IMR-90 (cell line): ENCODE results near the gene NDUFS2. TPM values are rescaled to one million over a fixed set of nuclear protein-coding genes. Genes with fewer than 3 reads are reported as not detected.
"Not testable (repeated sequence)": the region's sequence is repeated elsewhere in the genome, so short reads cannot be mapped to it uniquely, and the experiment has no call there.

ENCODE experiments used
- ATAC-seq: fragments of 200-7000 bp; cut with Tn5 transposase; 2 replicates; pipeline ENCODE4 v1.9.1; 2020; ENCODE audit warnings: low read depth, mild to moderate bottlenecking, moderate library complexity
- BruUV-seq: library from RNA; stranded (reverse); fragments of 400-500 nt; replicated peaks from 2 replicates; lab custom pipeline; 2021; lab: Mats Ljungman, UMichigan
- CTCF ChIA-PET: fragments of 300-600 bp; formaldehyde crosslinking; extraction: SDS; loops from one replicate; lab custom pipeline; 2021; ENCODE audit warnings: antibody characterized with exemption; lab: Yijun Ruan, JAX
- POLR2A ChIA-PET: fragments of 300-600 bp; sonication (Branson Sonifier 250); formaldehyde crosslinking; loops from one replicate; lab custom pipeline; 2022; ENCODE audit warnings: antibody characterized with exemption; ENCODE audit not compliant: unreplicated experiment; lab: Charles Lee
- DNase-seq: peaks from one replicate; pipeline ENCODE4 v3.0.0; 2013
- H2AFZ ChIP-seq: replicated peaks from 2 replicates; pipeline ENCODE3; 2013; ENCODE audit warnings: low read length, mild to moderate bottlenecking; ENCODE audit not compliant: poor library complexity
- H2AK5ac ChIP-seq: 2 replicates; pipeline ENCODE4 v1.6.1; 2013; ENCODE audit warnings: low read depth, low read length, inconsistent platforms
- H2AK9ac ChIP-seq: replicated peaks from 2 replicates; pipeline ENCODE3; 2013; ENCODE audit warnings: mild to moderate bottlenecking, low read depth, low read length, moderate library complexity; ENCODE audit not compliant: poor library complexity
- H2BK120ac ChIP-seq: 2 replicates; pipeline ENCODE4 v1.6.1; 2013; ENCODE audit warnings: low read depth, low read length, inconsistent platforms
- H2BK15ac ChIP-seq: 3 replicates; pipeline ENCODE4 v1.6.1; 2013; ENCODE audit warnings: low read depth, low read length, inconsistent platforms
- H2BK20ac ChIP-seq: 2 replicates; pipeline ENCODE4 v1.6.1; 2013; ENCODE audit warnings: low read depth, mild to moderate bottlenecking, inconsistent platforms, low read length, moderate library complexity
- H2BK5ac ChIP-seq: 2 replicates; pipeline ENCODE4 v1.6.1; 2013; ENCODE audit warnings: mild to moderate bottlenecking, low read depth, low read length, inconsistent platforms; ENCODE audit not compliant: poor library complexity, severe bottlenecking
- H3K14ac ChIP-seq: replicated peaks from 2 replicates; pipeline ENCODE4 v1.6.1; 2013; ENCODE audit warnings: low read depth, low read length, inconsistent platforms
- H3K18ac ChIP-seq: 2 replicates; pipeline ENCODE4 v1.6.1; 2013; ENCODE audit warnings: low read depth, low read length, control low read depth
- H3K23ac ChIP-seq: 2 replicates; pipeline ENCODE4 v1.6.1; 2013; ENCODE audit warnings: low read depth, low read length, inconsistent platforms
- H3K27ac ChIP-seq: 2 replicates; pipeline ENCODE4 v1.5.1; 2013; ENCODE audit warnings: mild to moderate bottlenecking, control low read depth, low read length; ENCODE audit not compliant: insufficient read depth
- H3K27me3 ChIP-seq: 2 replicates; pipeline ENCODE4 v1.6.1; 2013; ENCODE audit warnings: low read length; ENCODE audit not compliant: control insufficient read depth, insufficient read depth
- H3K36me3 ChIP-seq: 2 replicates; pipeline ENCODE4 v1.6.1; 2013; ENCODE audit warnings: low read length, mixed read lengths; ENCODE audit not compliant: control insufficient read depth, insufficient read depth
- H3K4ac ChIP-seq: 2 replicates; pipeline ENCODE4 v1.6.1; 2013; ENCODE audit warnings: low read depth, low read length, inconsistent platforms
- H3K4me1 ChIP-seq: 2 replicates; pipeline ENCODE4 v1.6.1; 2013; ENCODE audit warnings: low read length, mixed read lengths; ENCODE audit not compliant: control insufficient read depth, insufficient read depth
- H3K4me2 ChIP-seq: 2 replicates; pipeline ENCODE4 v1.6.1; 2013; ENCODE audit warnings: low read depth, mild to moderate bottlenecking, control low read depth, low read length, moderate library complexity
- H3K4me3 ChIP-seq: 2 replicates; pipeline ENCODE4 v1.5.1; 2013; ENCODE audit warnings: low read depth, mild to moderate bottlenecking, control low read depth, low read length, moderate library complexity; ENCODE audit not compliant: insufficient read depth
- H3K56ac ChIP-seq: 2 replicates; pipeline ENCODE4 v1.6.1; 2013; ENCODE audit warnings: low read length, inconsistent platforms; ENCODE audit not compliant: insufficient read depth; ENCODE audit errors: extremely low read depth
- H3K79me1 ChIP-seq, 2 experiments: 2 replicates each; pipeline ENCODE4 v1.6.1; 2013; ENCODE audit warnings: low read length in 2 of 2, inconsistent platforms in 1 of 2, low read depth in 1 of 2
- H3K9ac ChIP-seq: 2 replicates; pipeline ENCODE4 v1.6.1; 2013; ENCODE audit warnings: low read depth, low read length, control low read depth
- H3K9me1 ChIP-seq: 2 replicates; pipeline ENCODE4 v1.6.1; 2013; ENCODE audit warnings: low read length, inconsistent platforms; ENCODE audit not compliant: insufficient read depth
- H3K9me3 ChIP-seq: 2 replicates; pipeline ENCODE4 v1.6.1; 2013; ENCODE audit warnings: low read length; ENCODE audit not compliant: control insufficient read depth, insufficient read depth
- H4K20me1 ChIP-seq: 2 replicates; pipeline ENCODE4 v1.6.1; 2013; ENCODE audit warnings: low read length, inconsistent platforms; ENCODE audit not compliant: insufficient read depth
- H4K5ac ChIP-seq: 2 replicates; pipeline ENCODE4 v1.6.1; 2013; ENCODE audit warnings: mild to moderate bottlenecking, low read depth, low read length, control low read depth
- H4K8ac ChIP-seq, 2 experiments: 2 replicates each; pipeline ENCODE4 v1.6.1; 2013; ENCODE audit warnings: low read depth in 2 of 2, low read length in 2 of 2, control low read depth in 1 of 2, inconsistent platforms in 1 of 2
- H4K91ac ChIP-seq: 2 replicates; pipeline ENCODE4 v1.6.1; 2013; ENCODE audit warnings: low read depth, low read length, inconsistent platforms; ENCODE audit not compliant: insufficient read depth
- WGBS, 2 experiments: methylation state at CpG; one replicate each; pipeline versions ENCODE4 v1.1.5 to v1.1.7; 2013; ENCODE audit warnings: missing lambda C conversion rate in 2 of 2; ENCODE audit not compliant: insufficient read length in 1 of 2; ENCODE audit errors: extremely low coverage in 2 of 2; 5-methylcytosine and 5-hydroxymethylcytosine counted together
- dilution Hi-C: fragments of 300-500 bp; cut with HindIII; formaldehyde crosslinking; loops from one replicate; pipeline ENCODE4 v1.14.3; 2018; ENCODE audit warnings: low sequenced_read_pairs; ENCODE audit not compliant: unreplicated experiment
- in situ Hi-C: fragments of 300-500 bp; cut with MboI; formaldehyde crosslinking; loops from 3 replicates; pipeline ENCODE4 v1.14.3; 2019; ENCODE audit warnings: low sequenced_read_pairs, inconsistent platforms, mixed read lengths
- intact Hi-C: fragments of 100-400 bp; cut with micrococcal nuclease; formaldehyde crosslinking; loops from 2 replicates; pipeline ENCODE4 v1.10.0; 2022
- polyA plus RNA-seq, 3 experiments: library from polyadenylated mRNA; depleted of rRNA; stranded (reverse); fragments of >200 nt; gene quantifications; 2 replicates each; pipeline ENCODE4 v1.2.3, GENCODE V29; 2012; ENCODE audit warnings: low replicate concordance in 1 of 3
- total RNA-seq: library from RNA; depleted of rRNA; stranded (reverse); fragments of >200 nt; gene quantifications from 2 replicates; pipeline ENCODE4 v1.2.3, GENCODE V29; 2012

The NDUFS2 gene
- total and polyA plus RNA-seq, 2 of the 4 experiments (the other 2 are of a cell fraction), result 85.5 to 101 TPM

- H3K23ac ChIP-seq, DNase-seq, H3K9ac ChIP-seq, H3K14ac ChIP-seq, intact Hi-C loops, ATAC-seq, H2AK9ac ChIP-seq, H3K4ac ChIP-seq, H3K4me3 ChIP-seq, H3K4me2 ChIP-seq, H2AK5ac ChIP-seq, H3K56ac ChIP-seq, H2BK20ac ChIP-seq, H2BK120ac ChIP-seq, H3K79me1 ChIP-seq, BruUV-seq, dilution Hi-C loops, H4K8ac ChIP-seq, H4K5ac ChIP-seq, H3K36me3 ChIP-seq, H4K91ac ChIP-seq, CTCF ChIA-PET, H3K18ac ChIP-seq, H4K20me1 ChIP-seq, H2AFZ ChIP-seq, H2BK5ac ChIP-seq, in situ Hi-C loops, H3K27ac ChIP-seq, POLR2A ChIA-PET, H3K4me1 ChIP-seq, H3K9me1 ChIP-seq, H2BK15ac ChIP-seq: not testable (repeated sequence)
- Histone ChIP-seq H3K27me3 (peaks cover 38% of the 10 kb centered on the region), H3K9me3 (peaks cover 11% of the 10 kb centered on the region)
- 80% methylated on average over 1 of the region's 5 CpGs; no CpG with 5 or more reads in 1 of the 2 experiments for WGBS, 2 experiments
These were observed 54.9 kb downstream of the NDUFS2 start for GRCh38 chr1:161257109-161257508.
